Stomach (tissue), 4 donors: ENCODE data around the gene CYP4F2.

Source experiments
- CTCF ChIP-seq, 7 experiments: fragments of 450-650 bp in 4 of 7; fragments of 200-600 bp in 3 of 7; sonication (generic) in 3 of 7; IDR thresholded peaks; one replicate each; pipeline ENCODE4 v1.5.1; 2016 to 2019; ENCODE audit warnings: antibody characterized with exemption in 7 of 7, control low read depth in 2 of 7, mild to moderate bottlenecking in 1 of 7
- EP300 ChIP-seq: sonication (generic); formaldehyde crosslinking; IDR thresholded peaks from one replicate; pipeline ENCODE4 v1.6.1; 2017; ENCODE audit warnings: antibody characterized with exemption
- POLR2A ChIP-seq, 4 donors: fragments of 450-650 bp; IDR thresholded peaks; one replicate each; pipeline ENCODE4 v1.6.1; 2016; ENCODE audit warnings: antibody characterized with exemption in 4 of 4, control low read depth in 2 of 4, mild to moderate bottlenecking in 1 of 4, moderate library complexity in 1 of 4
- POLR2AphosphoS5 ChIP-seq, 3 donors: sonication (generic); formaldehyde crosslinking; IDR thresholded peaks; one replicate each; pipeline ENCODE4 v1.6.1; 2016; ENCODE audit warnings: antibody characterized with exemption in 3 of 3

DNA sequence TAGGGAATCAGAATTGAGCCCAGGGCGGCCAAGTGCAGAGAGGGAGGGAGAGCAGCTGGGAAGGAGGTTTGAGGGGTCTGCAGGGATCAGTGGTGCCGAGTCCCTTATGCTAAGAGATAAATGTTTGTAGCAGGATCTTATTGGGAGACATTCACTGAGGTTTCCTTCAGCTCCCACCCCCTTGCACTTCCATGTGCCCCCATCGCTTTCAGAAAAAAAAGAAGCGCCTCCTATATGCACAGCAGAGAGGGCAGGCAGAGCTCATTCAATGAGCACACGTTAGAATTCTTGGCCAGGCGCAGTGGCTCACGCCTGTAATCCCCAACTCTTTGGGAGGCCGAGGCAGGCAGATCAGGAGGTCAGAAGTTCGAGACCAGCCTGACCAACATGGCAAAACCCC lies 28.0 kb downstream of the CYP4F2 start:
- TF ChIP-seq CTCF (IDR thresholded peaks at IDR 0.05) (no peak), EP300 (no peak), POLR2A (IDR thresholded peaks at IDR 0.05) (no peak), POLR2AphosphoS5 (IDR thresholded peaks at IDR 0.05) (no peak)
